Heart left ventricle (tissue), 16 donors: ENCODE measurements around the gene CAPS. TPM values are rescaled to one million over a fixed set of nuclear protein-coding genes. Genes with fewer than 3 reads are reported as not detected.
A peak's percentile ranks its signal among the peaks of the same experiment; 100 is the strongest.
"Not testable (repeated sequence)": the region's sequence is repeated elsewhere in the genome, so short reads cannot be mapped to it uniquely, and the experiment has no call there.

ENCODE experiments used
- ATAC-seq, 4 donors: fragments of 200-7000 bp; cut with Tn5 transposase; one replicate each; pipeline ENCODE4 v1.9.1; 2020 to 2022; ENCODE audit warnings: moderate library complexity in 4 of 4, mild to moderate bottlenecking in 3 of 4, moderate number of reproducible peaks in 1 of 4
- DNase-seq, 5 donors: peaks; one replicate each; pipeline ENCODE4 v3.0.0-alpha.2; 2020
- H3K27ac ChIP-seq, 12 donors: fragments of 200-600 bp; sonication (generic) in 4 of 12; one replicate each; pipeline versions ENCODE4 v1.5.0 to v1.8.0; 2016 to 2022; ENCODE audit warnings: mild to moderate bottlenecking in 2 of 12
- H3K27me3 ChIP-seq, 9 donors: fragments of 200-600 bp; sonication (generic) in 2 of 9; one replicate each; pipeline versions ENCODE4 v1.5.1 to v1.8.0; 2016 to 2022; ENCODE audit warnings: mild to moderate bottlenecking in 3 of 9
- H3K36me3 ChIP-seq, 9 donors: fragments of 200-600 bp; sonication (generic) in 2 of 9; one replicate each; pipeline versions ENCODE4 v1.5.0 to v1.8.0; 2018 to 2022; ENCODE audit warnings: mild to moderate bottlenecking in 2 of 9
- H3K4me1 ChIP-seq, 12 donors: fragments of 200-600 bp; sonication (generic) in 4 of 12; one replicate each; pipeline versions ENCODE4 v1.5.0 to v1.8.0; 2016 to 2022; ENCODE audit warnings: mild to moderate bottlenecking in 3 of 12
- H3K4me3 ChIP-seq, 12 donors: fragments of 200-600 bp; sonication (generic) in 4 of 12; one replicate each; pipeline versions ENCODE4 v1.5.0 to v1.8.0; 2017 to 2022; ENCODE audit warnings: mild to moderate bottlenecking in 9 of 12, moderate library complexity in 4 of 12
- H3K9me3 ChIP-seq, 12 donors: fragments of 200-600 bp; sonication (generic) in 4 of 12; one replicate each; pipeline versions ENCODE4 v1.5.0 to v1.8.0; 2016 to 2022; ENCODE audit warnings: mild to moderate bottlenecking in 1 of 12
- CTCF ChIP-seq, 12 donors: fragments of 200-600 bp; sonication (generic) in 4 of 12; IDR thresholded peaks; one replicate each; pipeline versions ENCODE4 v1.5.0 to v1.8.0; 2018 to 2022; ENCODE audit warnings: antibody characterized with exemption in 12 of 12, mild to moderate bottlenecking in 5 of 12
- POLR2A ChIP-seq, 2 donors: fragments of 450-650 bp; IDR thresholded peaks; one replicate each; pipeline ENCODE4 v1.6.1; 2017; ENCODE audit warnings: antibody characterized with exemption in 2 of 2, mild to moderate bottlenecking in 2 of 2, moderate library complexity in 2 of 2
- WGBS, 4 donors: extraction: QIAGEN DNeasy Blood & Tissue Kit in 2 of 4; methylation state at CpG; one replicate each; pipeline versions ENCODE4 v1.1.5 to v1.1.7; 2013 to 2018; 5-methylcytosine and 5-hydroxymethylcytosine counted together
- intact Hi-C, 10 donors: fragments of 100-400 bp; cut with DNase I; formaldehyde crosslinking; loops; one replicate each; pipeline versions ENCODE4 v1.11.1 to v1.14.2; 2022
- polyA plus RNA-seq, 2 donors: library from polyadenylated mRNA; stranded (reverse); fragments of 200-250 nt; gene quantifications; one replicate each; pipeline ENCODE4 v1.2.3, GENCODE V29; 2013
- total RNA-seq, 9 donors: library from RNA; depleted of rRNA in 2 of 9; stranded (reverse); fragments of >200 nt in 2 of 9; fragmentation: NEBNext Ultra II Directional in 3 of 9; extraction: Animal tissue kit (Norgen Biotek cat#: 25700) in 3 of 9; gene quantifications; one replicate each; pipeline versions ENCODE4 v1.1.0 to v1.2.4, GENCODE V29; 2016 to 2023
- donor health status: ischemic (EF 13 %, LVEDD 7.1; RV severe dilation, severe dysfunction).
- donor health status: healthy with polysubstance abuse.
- donor health status: DM: no; HTN: yes; CAD: no.
- donor health status: DM: no; HTN: no; CAD: no.
- donor health status: ischemic (EF 25% LVEDD 6.9; RV normal size, moderate dysfunction).
- donor health status: ischemic (EF 25% LVEDD 5.7; RV mildly dilated, moderate dysfunction).
- donor health status: healthy.
- donor health status: DM: yes; HTN: yes; CAD: no.
- donor health status: ischemic (EF 35%, LVEDD 5.7; RV mildly dilated, moderate dysfunction).
- donor health status: nonischemic (EF 11% LVEDD 7.7; RV severe dilation, severe dysfunction).
- donor health status: DM: yes; HTN: yes; CAD: no.
- donor health status: PGD.
- donor health status: ischemic (EF 29% LVEDD 5.4; RV normal size, mild dysfunction).
- donor health status: nonischemic (EF 23%, LVEDD 6.1; RV moderate dilation, normal function).

The CAPS gene
- total and polyA plus RNA-seq, 11 donors, result 1.2 to 6.2 (median 3.3) TPM

DNA sequence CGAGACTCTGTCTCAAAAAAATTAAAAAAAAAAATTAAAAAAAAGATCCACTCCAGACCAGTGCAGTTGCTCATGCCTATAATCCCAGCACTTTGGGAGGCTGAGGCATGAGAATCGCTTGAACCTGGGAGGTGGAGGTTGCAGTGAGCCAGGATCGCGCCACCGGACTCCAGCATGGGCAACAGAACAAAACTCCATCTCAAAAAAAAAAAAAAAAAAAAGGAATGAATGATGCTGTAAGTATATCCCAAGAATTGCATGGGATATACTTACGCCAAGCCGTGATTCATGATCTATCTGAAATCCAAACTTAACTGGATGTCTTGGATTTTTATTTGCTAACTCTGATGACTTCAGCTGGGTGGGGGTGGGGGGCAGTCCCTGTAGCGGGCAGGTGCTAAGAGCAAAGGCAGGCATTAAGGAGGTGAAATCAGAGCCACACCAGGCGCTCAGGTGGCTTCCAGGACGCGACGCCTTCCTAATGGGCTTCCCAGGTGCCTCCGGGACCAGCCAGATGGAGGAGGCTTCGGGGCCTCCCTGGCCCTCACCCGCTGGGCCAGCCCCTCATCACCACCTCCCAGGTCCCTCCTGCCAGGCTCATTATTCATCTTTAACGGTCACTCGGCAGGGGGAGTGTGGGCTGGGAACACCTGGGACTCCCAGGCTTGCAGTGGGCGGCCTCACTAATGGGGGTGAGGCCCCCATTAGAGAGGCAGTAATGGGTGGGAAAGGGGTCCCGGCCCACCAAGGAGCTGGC lies 32.3 kb upstream of the CAPS start:
- WGBS, 4 donors, result 65 to 73% (median 70%) methylated on average over 19 of the region's 19 CpGs
- Histone ChIP-seq H3K4me3 (no peak overlapping the region), H3K27me3 (peaks cover 0 to 12% (median 0%) of the 10 kb centered on the region in 9 donors), H3K36me3 (no peaks in the 10 kb centered on the region), H3K9me3 (no peaks in the 10 kb centered on the region), H3K4me1 (peaks cover 0 to 14% (median 9%) of the 10 kb centered on the region in 12 donors), H3K27ac (peak overlapping the region in 2 of 12 donors; percentile 72 to 80)
- intact Hi-C loops, result no loop called here
- ATAC-seq (peak in 1 of 4 donors; percentile 2), DNase-seq (no peak)
- no peak for TF ChIP-seq POLR2A (IDR thresholded peaks at IDR 0.05)

GRCh38 chr19:5882421-5882968 lies 31.6 kb upstream of the CAPS start:
- TF ChIP-seq CTCF (IDR thresholded peaks at IDR 0.05) (no peak), POLR2A (IDR thresholded peaks at IDR 0.05) (no peak)
- 63 to 73% (median 71%) methylated on average over 9 of the region's 9 CpGs for WGBS, 4 donors
- intact Hi-C loops, result no loop called here
- no peaks in the 10 kb centered on the region for H3K9me3 ChIP-seq
- H3K4me1 ChIP-seq, result peaks cover 0 to 14% (median 9%) of the 10 kb centered on the region in 12 donors
- ATAC-seq (no peak), DNase-seq (no peak)
- H3K4me3 ChIP-seq, result no peak overlapping the region
- peak overlapping the region in 1 of 12 donors; percentile 80 for H3K27ac ChIP-seq
- H3K36me3 ChIP-seq, result no peaks in the 10 kb centered on the region
- H3K27me3 ChIP-seq, result peaks cover 0 to 12% (median 0%) of the 10 kb centered on the region in 9 donors

- ATAC-seq, H3K9me3 ChIP-seq, intact Hi-C loops, DNase-seq, H3K36me3 ChIP-seq, H3K4me3 ChIP-seq: not testable (repeated sequence)
- peaks cover 0 to 12% (median 0%) of the 10 kb centered on the region in 9 donors for H3K27me3 ChIP-seq
- H3K4me1 ChIP-seq, result peaks cover 0 to 14% (median 9%) of the 10 kb centered on the region in 12 donors
- H3K27ac ChIP-seq, result peak overlapping the region in 1 of 12 donors; percentile 43
- WGBS, 4 donors, result 69 to 76% (median 73%) methylated on average over 13 of the region's 13 CpGs
Observed at GRCh38 chr19:5883157-5883873, 30.7 kb upstream of the CAPS start.

GRCh38 chr19:5884065-5884811 lies 29.8 kb upstream of the CAPS start:
- H3K36me3 ChIP-seq, H3K27me3 ChIP-seq, H3K4me3 ChIP-seq, DNase-seq, ATAC-seq, intact Hi-C loops, H3K9me3 ChIP-seq: not testable (repeated sequence)
- H3K27ac ChIP-seq, result peak overlapping the region in 1 of 12 donors; percentile 43
- WGBS, 4 donors, result 76 to 81% (median 78%) methylated on average over 11 of the region's 11 CpGs
- peaks cover 0 to 14% (median 9%) of the 10 kb centered on the region in 12 donors for H3K4me1 ChIP-seq

GRCh38 chr19:5889288-5889971 lies 24.6 kb upstream of the CAPS start:
- intact Hi-C loops, result no loop called here
- 49 to 63% (median 58%) methylated on average over 17 of the region's 17 CpGs for WGBS, 4 donors
- peaks cover 0 to 15% (median 0%) of the 10 kb centered on the region in 9 donors for H3K27me3 ChIP-seq
- no peaks in the 10 kb centered on the region for H3K36me3 ChIP-seq
- H3K4me1 ChIP-seq, result peaks cover 0 to 31% (median 18%) of the 10 kb centered on the region in 12 donors
- no peaks in the 10 kb centered on the region for H3K9me3 ChIP-seq
- DNase-seq (no peak), ATAC-seq (no peak)
- H3K4me3 ChIP-seq, result no peak overlapping the region
- TF ChIP-seq CTCF (IDR thresholded peaks at IDR 0.05), result no peak
- no peak for TF ChIP-seq POLR2A (IDR thresholded peaks at IDR 0.05)
- peak overlapping the region in 1 of 12 donors; percentile 46 for H3K27ac ChIP-seq
